Heart left ventricle (tissue), 13 donors: Measurements from ENCODE around the gene GABRD.

Experiments used
- POLR2A ChIP-seq, 2 donors: fragments of 450-650 bp; IDR thresholded peaks; one replicate each; pipeline ENCODE4 v1.6.1; 2017; ENCODE audit warnings: antibody characterized with exemption in 2 of 2, mild to moderate bottlenecking in 2 of 2, moderate library complexity in 2 of 2
- TF ChIP-seq, protein P1 (sequence below), 12 donors: fragments of 200-600 bp; sonication (generic) in 4 of 12; IDR thresholded peaks; one replicate each; pipeline versions ENCODE4 v1.5.0 to v1.8.0; 2018 to 2022; ENCODE audit warnings: antibody characterized with exemption in 12 of 12, mild to moderate bottlenecking in 5 of 12
- donor health status: ischemic (EF 13 %, LVEDD 7.1; RV severe dilation, severe dysfunction).
- donor health status: DM: no; HTN: yes; CAD: no.
- donor health status: DM: no; HTN: no; CAD: no.
- donor health status: ischemic (EF 25% LVEDD 6.9; RV normal size, moderate dysfunction).
- donor health status: ischemic (EF 25% LVEDD 5.7; RV mildly dilated, moderate dysfunction).
- donor health status: ischemic (EF 35%, LVEDD 5.7; RV mildly dilated, moderate dysfunction).
- donor health status: nonischemic (EF 11% LVEDD 7.7; RV severe dilation, severe dysfunction).
- donor health status: DM: yes; HTN: yes; CAD: no.
- donor health status: PGD.
- donor health status: ischemic (EF 29% LVEDD 5.4; RV normal size, mild dysfunction).
- donor health status: nonischemic (EF 23%, LVEDD 6.1; RV moderate dilation, normal function).

DNA sequence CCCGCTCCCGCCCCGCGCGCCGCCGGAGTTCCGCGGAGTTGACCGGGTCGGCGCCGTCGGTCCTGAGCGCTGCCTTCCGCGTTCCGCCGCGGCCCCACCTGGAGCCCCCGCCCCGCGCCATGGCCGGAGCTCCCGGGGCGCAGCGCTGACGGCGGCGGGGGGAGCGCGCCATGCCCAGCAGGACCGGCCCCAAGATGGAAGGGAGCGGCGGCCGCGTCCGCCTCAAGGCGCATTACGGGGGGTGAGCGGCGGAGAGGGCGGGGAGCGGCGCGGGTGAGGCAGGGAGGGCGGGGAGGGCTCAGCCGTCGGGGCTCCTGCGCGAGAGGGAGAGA lies 31.3 kb downstream of the GABRD start:
- no peak for TF ChIP-seq POLR2A (IDR thresholded peaks at IDR 0.05)
- TF ChIP-seq, protein P1, sequence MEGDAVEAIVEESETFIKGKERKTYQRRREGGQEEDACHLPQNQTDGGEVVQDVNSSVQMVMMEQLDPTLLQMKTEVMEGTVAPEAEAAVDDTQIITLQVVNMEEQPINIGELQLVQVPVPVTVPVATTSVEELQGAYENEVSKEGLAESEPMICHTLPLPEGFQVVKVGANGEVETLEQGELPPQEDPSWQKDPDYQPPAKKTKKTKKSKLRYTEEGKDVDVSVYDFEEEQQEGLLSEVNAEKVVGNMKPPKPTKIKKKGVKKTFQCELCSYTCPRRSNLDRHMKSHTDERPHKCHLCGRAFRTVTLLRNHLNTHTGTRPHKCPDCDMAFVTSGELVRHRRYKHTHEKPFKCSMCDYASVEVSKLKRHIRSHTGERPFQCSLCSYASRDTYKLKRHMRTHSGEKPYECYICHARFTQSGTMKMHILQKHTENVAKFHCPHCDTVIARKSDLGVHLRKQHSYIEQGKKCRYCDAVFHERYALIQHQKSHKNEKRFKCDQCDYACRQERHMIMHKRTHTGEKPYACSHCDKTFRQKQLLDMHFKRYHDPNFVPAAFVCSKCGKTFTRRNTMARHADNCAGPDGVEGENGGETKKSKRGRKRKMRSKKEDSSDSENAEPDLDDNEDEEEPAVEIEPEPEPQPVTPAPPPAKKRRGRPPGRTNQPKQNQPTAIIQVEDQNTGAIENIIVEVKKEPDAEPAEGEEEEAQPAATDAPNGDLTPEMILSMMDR (IDR thresholded peaks at IDR 0.05), result no peak
